Fibroblast of skin of back (primary cell): Measurements from ENCODE around the gene LANCL3. TPM values are rescaled to one million over a fixed set of nuclear protein-coding genes. Genes with fewer than 3 reads are reported as not detected.
"Not testable (repeated sequence)": the region's sequence is repeated elsewhere in the genome, so short reads cannot be mapped to it uniquely, and the experiment has no call there.

Source experiments
- DNase-seq: peaks from one replicate; pipeline ENCODE4 v3.0.0-alpha.2; 2013
- polyA plus RNA-seq, 2 experiments: library from polyadenylated mRNA; unstranded; fragments of 120-200 nt; gene quantifications; one replicate each; pipeline ENCODE4 v1.2.1, GENCODE V29; 2013; ENCODE audit not compliant: insufficient read length in 2 of 2

Gene LANCL3
- 0.17 TPM for polyA plus RNA-seq (2013, experiment 1 of 2; ENCODE audit: insufficient read length)
- polyA plus RNA-seq (2013, experiment 2 of 2; ENCODE audit: insufficient read length): 0.17 TPM

DNA sequence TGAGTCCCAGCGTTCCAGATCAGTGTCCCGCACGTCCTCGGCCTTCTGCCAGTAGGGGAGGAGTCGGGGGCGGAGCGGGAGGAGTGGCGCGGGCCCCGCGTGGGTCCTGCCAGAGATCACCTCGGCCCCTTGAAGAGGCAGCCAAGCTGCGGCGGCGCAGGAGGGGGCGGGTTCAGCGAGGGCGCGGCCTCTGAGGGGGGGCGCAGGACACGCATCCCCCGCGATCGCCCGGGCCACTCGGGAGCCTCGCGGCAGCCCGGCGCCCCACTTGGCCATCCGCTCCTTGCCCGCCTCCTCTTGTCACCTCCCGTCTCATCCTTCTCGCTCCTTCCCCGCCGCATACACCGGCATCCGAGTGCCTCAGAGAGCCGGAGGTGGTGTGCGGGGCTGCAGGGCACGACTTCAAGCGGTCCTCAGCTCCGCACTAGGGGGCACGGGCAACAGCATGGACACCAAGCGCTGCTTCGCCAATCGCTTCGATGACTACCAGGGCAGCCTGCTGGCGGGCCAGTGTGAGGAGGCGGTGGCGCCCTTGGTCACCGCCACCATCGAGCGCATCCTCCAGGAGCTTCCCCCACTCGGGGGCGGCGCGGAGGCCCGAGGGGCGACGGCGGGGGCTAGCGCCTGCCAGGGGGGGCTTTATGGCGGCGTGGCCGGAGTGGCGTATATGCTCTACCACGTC lies at the start of gene LANCL3:
Gene LANCL3, plus strand, starts transcription at position 236 of the 682 bp plus-strand sequence. Its CDS starts 210 bp downstream, at position 446.
- DNase-seq: not testable (repeated sequence)

DNA sequence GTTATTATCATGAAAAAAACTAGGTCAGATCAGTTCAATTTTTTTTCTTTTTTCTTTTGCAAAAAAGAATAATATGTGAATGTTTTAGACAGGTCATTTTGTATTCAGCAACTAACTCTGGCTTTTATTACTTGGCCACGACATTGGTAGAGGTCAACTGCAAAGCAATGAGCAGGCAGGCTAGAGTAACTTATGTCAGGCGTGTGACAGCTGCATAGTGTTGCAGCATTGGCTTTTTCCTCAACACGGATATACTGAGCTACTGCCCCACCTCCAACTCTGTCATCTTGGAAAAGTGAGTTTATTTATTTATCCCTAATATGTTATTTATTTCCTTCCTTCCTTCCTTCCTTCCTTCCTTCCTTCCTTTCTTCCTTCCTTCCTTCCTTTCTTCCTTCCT lies 47.8 kb upstream of the LANCL3 start:
- DNase-seq: not testable (repeated sequence)

DNA sequence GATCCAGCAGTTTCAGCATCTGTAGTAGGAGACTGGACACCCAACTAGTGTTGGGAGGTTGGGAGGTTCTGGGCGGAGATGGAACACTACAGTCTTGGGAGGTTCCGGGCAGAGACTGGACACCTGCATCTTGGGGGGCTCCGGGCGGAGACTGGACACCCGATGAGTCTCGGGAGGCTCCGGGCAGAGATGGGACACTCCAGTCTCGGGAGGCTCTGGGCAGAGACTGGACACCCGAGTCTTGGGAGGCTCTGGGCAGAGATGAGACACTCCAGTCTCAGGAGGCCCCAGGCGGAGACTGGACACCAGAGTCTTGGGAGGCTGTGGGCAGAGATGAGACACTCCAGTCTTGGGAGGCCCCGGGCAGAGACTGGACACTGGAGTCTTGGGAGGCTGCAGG lies 29.5 kb upstream of the LANCL3 start:
- DNase-seq: no peak

DNA sequence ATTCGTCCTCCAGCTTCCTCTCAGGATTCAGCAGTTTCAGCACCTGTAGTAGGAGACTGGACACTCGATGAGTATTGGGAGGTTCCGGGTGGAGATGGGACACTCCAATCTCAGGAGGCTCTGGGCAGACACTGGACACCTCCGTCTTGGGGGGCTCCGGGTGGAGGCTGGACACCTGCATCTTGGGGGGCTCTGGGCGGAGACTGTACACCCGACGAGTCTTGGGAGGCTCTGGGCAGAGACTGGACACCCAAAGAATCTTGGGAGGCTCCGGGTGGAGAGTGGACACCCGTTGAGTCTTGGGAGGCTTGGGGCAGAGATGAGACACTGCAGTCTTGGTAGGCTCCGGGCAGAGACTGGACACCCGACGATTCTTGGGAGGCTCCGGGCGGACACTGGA lies 28.7 kb upstream of the LANCL3 start:
- DNase-seq: no peak

DNA sequence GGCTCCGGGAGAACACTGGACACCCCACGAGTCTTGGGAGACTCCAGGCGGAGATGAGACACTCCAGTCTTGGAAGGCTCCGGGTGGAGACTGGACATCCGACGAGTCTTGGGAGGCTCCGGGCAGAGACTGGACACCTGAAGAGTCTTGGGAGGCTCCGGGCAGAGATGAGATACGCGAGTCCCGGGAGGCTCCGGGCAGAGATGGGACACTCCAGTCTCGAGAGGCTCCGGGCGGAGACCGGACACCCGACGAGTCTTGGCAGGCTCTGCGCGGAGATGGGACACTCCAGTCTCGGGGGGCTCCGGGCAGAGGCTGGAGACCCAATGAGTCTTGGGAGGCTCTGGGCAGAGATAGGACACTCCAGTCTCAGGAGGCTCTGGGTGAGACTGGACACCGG lies 28.1 kb upstream of the LANCL3 start:
- DNase-seq: no peak

DNA sequence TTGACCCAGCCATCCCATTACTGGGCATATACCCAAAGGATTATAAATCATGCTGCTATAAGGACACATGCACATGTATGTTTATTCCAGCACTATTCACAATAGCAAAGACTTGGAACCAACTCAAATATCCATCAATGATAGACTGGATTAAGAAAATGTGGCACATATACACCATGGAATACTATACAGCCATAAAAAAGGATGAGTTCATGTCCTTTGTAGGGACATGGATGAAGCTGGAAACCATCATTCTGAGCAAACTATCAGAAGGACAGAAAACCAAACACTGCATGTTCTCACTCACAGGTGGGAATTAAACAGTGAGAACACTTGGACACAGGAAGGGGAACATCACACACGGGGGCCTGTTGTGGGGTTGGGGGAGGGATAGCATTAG lies 26.9 kb upstream of the LANCL3 start:
- not testable (repeated sequence) for DNase-seq

DNA sequence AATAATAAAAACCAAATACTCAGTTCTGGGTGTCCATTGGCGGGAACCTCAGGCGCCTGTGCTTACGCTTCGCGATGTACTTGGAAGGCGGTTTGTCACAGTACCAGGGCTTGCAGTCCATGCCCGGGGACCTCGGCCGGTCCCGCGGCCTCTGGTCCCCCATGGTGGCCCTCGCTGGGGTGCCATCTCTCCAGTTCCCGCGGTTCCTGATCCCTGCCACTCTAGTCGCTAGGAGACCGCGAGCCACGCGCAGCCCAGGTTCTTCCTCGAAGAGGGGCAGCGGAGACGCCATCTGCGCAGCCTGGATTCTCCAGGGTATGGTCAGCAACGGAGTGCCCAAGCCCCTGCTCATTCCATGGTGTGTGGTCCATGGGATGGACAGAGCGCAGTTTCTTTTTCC lies 26.4 kb upstream of the LANCL3 start:
- DNase-seq: no peak

DNA sequence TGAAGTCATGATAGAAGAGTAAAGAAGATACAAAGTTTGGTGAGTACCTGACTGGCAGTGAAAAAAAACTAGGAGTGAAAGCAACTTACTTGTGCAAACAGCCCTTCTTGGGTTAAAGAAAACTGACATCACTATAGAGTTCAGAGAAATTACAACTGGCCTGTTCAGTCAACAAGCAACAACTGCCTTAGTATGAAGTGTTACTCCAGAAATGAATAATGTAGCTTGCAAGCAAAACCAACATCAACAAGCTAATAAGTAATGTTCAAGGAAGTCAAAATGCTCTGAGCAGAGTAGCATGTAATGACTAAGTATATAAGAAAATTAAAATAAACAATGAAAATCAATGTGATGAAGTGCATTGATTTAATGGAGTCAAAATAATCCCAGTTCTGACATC lies 21.8 kb upstream of the LANCL3 start:
- not testable (repeated sequence) for DNase-seq

DNA sequence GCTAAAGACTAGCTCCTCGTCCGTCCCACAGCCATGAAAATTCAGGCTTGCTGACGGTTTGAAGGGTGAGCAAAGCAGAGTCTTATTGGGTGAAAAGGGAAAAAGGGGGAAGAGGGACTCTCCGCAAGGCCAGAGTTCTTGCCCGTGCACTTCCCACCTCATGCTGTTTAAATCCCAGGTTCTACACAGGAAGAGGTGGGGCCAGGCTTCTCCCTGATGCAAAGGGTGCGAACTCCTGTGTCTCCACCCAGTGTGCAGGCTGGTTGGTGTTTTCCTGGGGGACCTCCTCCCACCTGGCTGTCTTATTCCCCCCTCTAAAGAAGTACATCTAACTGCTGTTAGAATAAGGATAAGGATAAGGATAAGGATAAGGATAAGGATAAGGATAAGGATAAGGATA lies 18.0 kb upstream of the LANCL3 start:
- no peak for DNase-seq

DNA sequence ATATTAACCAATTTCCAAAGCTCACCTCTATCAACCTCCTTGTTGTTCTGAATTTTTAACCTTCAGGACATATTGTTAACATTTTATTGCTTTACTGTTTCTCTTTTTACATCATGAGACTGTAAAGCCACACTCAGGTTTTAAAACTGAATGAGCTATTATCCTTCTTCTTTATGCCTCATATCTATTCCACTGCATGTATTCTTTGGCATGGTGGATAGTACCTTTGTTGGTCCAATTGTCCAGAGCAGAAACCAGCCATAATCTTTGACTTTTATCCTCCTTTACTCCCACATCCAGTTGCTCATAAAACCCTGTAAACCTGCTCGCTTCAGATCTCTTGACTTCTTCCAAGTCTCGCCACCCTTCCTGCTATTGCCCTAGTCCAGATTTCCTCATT lies 6.2 kb upstream of the LANCL3 start:
- not testable (repeated sequence) for DNase-seq

DNA sequence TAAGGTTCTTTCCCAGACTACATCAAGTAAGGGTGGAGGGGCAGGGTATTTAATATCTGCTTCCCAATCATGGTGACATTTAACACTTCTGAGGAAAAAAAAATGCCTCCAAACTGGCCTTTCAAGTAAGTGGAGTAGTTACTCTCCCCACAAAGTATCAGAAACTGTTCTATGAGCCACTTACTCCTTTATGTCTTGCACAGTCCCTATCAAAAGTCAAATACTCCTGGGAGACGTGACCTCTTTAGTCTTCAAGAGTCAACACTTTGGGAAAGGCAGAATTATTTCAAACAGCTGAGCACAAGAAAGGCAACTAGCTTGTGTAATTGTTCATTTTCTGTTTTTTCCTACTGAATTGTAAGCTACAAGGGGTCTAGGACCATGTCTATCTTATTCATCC lies 1.1 kb upstream of the LANCL3 start:
- DNase-seq: not testable (repeated sequence)

DNA sequence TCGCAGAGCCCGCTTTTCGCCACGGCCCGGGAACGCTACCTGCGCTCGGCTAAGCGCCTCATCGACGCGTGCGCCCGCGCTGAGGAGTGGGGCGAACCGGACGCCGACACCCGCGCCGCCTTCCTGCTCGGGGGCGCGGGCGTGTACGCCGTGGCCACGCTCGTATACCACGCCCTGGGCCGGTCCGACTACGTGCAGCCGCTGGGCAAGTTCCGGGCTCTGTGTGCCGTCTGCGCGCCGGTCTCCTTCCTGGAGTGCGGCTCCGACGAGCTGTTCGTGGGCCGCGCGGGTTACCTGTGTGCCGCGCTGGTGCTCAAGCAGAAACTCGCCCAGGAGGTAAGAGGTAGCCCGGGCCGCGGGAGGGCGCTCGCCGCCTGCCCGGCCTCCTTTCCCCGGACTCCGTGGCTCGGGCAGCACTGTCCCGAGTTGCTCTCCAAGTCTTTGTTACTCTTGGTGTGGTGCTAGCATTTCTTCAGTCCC lies 687 bp downstream of the LANCL3 start:
- DNase-seq: peak; percentile 0

DNA sequence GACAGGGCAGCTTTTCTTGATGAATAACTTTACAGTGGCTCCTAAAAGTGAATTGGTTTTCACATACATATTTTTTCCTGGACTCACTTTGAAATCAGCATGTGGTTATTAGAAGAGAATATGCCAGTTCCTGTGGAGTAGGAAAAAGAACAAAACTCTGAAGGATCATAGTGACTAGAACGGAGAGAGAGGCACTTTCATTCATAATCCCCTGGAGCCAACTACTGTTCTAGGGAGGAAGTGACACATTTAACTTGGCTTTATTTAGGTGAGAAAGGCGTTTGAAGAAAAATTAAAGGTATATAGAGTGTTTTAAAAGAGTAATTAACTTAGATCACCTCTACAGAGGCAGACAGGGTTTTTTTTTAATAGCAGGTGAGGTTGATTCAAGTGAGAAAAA lies 1.7 kb downstream of the LANCL3 start:
- DNase-seq: not testable (repeated sequence)

DNA sequence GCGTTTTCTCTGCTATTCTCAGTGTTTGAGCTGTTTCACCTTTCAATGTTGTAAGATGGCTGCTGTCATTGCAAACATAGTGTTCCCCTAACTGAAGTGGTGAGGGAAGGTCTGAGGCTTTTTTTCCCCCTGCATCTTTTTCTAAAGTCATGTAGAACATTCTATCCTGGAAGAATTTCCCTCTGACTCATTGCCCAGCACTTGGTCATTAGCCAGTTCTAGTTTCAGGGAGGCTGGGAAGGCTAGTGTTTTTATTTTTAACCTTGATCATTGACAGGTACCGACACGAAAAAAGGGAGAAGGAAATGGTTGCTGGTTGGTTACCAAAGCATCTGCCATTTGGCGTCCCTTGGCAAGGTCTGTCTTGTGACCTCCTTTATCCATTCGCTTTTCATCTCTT lies 6.6 kb downstream of the LANCL3 start:
- DNase-seq: peak; percentile 1

DNA sequence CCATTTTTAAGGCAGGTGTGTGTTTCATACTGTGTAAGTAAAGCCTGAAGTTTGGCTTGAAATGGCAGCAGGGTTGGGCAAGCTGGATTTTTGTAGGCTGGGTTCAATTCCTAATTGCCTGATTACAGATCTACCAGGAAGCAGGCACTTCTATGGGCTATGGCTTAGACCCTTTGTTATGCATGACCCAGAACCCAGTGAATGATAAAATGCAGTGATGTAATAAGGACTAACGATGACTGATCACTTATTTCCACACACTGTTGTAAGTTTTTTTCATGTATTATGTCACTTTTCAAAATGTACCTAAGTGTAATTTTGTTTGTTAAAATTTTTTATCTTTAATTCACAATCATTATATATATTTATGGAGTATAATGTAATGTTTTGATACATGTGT lies 8.6 kb downstream of the LANCL3 start:
- no peak for DNase-seq

DNA sequence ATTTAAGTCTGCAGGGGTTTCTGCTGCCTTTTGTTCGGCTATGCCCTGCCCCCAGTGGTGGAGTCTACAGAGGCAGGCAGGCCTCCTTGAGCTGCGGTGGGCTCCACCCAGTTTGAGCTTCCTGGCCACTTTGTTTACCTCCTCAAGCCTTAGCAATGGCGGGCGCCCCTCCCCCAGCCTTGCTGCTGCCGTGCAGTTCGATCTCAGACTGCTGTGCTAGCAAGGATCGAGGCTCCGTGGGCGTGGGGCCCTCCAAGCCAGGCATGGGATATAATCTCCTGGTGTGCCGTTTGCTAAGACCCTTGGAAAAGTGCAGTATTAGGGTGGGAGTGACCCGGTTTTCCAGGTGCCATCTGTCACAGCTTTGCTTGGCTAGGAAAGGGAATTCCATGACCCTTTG lies 15.9 kb downstream of the LANCL3 start:
- DNase-seq: not testable (repeated sequence)

DNA sequence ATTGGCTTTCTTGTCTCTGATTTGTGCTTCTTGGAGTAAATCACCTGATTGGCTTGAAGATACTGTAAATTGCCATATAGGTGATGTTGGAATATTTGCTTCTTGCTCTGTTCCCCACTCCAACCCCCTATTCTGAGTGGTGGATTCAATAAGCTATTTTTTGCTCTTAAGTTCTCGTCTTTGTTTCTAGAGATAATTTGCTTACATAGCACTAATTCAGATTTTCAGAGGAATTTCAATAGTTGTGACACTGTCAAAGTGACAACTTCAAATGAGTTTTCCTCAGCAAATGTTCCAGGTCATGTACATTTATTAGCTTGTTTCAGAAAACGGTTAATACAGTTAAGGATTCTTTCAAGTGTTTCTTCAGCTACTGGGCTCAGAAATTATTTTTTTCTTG lies 18.6 kb downstream of the LANCL3 start:
- DNase-seq: no peak

DNA sequence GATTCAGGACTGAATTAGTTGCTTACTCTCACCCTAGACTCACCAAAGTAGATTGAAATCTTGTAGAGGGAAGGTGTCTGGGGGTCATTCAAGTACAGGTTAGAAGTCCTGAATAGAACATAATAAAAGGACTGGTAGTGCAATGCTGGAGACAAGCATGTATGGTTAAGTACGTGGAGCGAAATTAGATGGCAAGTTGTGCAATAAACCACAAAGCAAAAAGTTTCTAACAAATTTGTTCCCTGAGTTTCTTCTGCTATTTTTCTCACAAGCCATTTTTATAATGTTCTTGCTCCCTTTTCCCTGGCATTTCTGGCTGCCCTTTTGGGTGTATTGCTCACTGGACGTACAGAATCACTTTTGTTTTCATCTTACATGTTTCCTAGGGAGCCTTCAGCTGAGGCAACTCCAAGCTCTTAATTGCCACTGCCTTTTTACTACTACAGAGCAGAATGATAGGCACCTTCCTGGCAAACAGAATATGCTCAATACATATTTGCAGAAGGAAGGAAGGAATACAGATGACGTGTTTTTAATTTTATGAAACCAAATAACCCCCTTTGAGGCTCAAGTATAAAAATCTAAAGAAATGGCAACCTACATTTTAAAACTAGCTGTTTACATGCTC lies 23.4 kb downstream of the LANCL3 start:
- DNase-seq: no peak

DNA sequence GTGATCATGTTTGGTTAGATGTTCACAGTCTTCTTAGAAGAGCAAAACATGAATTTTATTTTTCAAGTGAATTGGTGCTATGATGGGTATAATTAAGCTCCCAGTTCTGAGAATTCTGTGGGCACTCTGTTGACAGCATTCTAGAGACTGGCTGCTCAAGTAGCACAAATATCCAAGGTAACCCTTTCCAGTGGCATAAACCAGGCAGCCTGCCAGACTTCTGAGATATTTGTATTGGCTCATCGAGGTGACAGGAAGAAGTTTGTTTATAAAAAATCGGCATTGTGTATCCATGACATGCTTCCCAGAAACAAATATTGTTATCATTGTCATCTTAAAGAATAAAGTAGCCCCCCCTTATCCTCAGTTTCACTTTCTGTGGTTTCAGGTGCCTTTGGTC lies 28.3 kb downstream of the LANCL3 start:
- no peak for DNase-seq

DNA sequence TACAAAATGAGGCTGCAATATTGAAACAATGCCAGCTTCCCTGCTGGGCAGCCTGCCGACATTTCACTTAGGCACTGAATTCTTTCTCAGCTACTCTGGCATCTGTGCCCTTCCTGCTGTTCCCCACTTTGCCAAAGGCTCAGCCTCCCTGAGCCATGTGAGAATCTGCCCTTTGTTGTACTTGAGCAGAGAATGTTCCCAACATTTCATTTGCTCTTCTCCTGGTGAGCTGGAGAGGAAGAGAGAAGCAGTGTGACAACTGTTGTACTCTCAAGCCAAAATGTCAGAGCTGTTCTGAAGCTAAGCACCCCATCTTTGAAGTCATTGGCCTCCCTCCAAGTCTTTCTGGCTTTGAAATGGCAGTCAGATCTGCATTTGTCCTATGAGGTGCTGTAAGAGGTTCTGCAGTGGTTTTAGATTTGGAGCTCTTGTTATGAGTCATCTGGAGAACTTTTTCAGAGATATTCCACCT lies 32.5 kb downstream of the LANCL3 start:
- DNase-seq: no peak

DNA sequence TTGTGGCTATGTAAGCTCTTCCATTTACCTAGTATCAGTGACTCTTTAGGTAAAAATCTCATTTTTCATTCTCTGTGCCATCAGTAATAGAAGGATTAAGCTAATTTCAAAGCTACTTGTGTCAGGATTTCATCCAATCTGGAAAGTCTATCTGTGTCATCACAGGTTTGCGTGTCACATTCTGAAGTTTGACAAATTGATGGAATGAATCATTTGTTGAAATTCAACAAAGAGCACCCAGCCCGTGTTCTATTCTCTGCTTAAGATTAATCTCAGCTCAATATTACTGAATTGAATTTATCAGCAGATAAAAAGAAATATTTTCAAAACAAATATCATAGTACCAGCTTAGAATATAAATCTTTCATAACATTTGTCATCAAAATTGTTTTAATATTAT lies 35.8 kb downstream of the LANCL3 start:
- DNase-seq: no peak

DNA sequence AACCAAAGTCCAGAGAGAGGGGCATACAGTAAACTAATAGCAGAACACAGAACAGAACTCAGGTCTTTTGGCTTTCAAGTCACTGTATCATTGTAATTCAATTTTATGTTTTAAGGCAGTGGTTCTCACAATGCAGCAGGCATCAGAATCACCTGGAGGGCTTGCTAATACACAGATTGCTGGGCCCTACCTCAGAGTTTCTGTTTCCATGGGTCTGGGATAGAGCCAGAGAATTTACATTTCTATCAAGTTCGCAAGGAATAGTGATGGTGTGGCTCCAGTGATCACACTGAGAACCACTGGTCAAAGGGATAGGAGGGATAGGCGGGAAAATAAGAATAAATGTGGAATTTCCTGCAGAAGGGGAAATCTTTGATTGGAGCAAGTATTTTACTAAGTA lies 36.7 kb downstream of the LANCL3 start:
- DNase-seq: no peak

DNA sequence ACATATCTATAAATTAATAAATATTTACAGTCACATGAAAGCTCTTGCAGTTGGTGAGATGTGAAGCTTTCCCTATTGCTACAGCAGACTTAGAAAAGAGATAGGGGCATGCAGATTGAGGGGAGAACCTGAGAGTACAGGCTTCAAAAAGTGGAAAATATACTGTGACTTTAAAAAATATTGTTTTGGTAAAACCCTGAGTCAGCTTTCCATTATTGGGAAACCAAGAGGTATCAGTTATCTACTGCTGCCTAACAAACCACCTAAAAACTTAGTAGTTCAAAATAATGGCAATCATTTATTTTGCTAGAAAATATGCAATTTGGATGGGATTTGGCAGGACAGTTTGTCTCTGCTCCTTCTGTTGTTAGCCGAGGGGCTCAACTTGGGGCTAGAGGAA lies 38.3 kb downstream of the LANCL3 start:
- DNase-seq: no peak

DNA sequence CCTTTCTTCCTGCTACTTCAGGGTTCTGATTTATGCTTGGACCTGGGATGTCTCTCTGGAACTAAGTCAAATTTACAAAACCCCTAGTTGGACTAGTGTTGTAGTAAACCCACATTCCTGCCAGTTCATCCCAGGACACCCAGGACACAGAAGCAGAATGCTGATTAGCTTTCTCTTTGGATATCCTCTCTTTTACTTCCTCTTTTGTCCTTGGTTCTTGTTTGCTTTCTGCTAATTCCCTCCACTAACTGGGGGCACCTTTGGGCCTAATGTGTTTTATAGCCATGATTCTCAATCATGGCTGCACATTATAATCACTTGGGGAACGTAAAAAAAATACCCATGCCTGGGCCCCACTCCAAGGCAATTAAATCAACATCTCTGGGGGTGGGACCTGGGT lies 42.5 kb downstream of the LANCL3 start:
- DNase-seq: no peak
